GM23338 (cell line): ENCODE measurements around the gene NMRK2. TPM values are rescaled to one million over a fixed set of nuclear protein-coding genes. Genes with fewer than 3 reads are reported as not detected.

Experiments used
- ATAC-seq: fragments of 200-7000 bp; cut with Tn5 transposase; 3 replicates; pipeline ENCODE4 v1.9.1; 2020
- DNase-seq: peaks from one replicate; pipeline ENCODE4 v3.0.0-alpha.2; 2015; ENCODE audit warnings: low spot score
- H2AFZ ChIP-seq: fragments of 200-600 bp; sonication (generic); 2 replicates; pipeline ENCODE4 v1.8.0; 2016; ENCODE audit warnings: antibody characterized with exemption, mild to moderate bottlenecking, moderate library complexity
- H3F3A ChIP-seq: fragments of 200-600 bp; sonication (generic); replicated peaks from 2 replicates; pipeline ENCODE4 v1.8.0; 2017; ENCODE audit warnings: antibody characterized with exemption, mixed run types, low read depth
- H3K27ac ChIP-seq: fragments of 200-600 bp; sonication (generic); 2 replicates; pipeline ENCODE4 v1.6.1; 2016; ENCODE audit warnings: low read depth
- H3K27me3 ChIP-seq: fragments of 200-600 bp; sonication (generic); 2 replicates; pipeline ENCODE4 v1.8.0; 2016; ENCODE audit warnings: mild to moderate bottlenecking, mixed run types, moderate library complexity; ENCODE audit not compliant: insufficient read depth
- H3K36me3 ChIP-seq: fragments of 200-600 bp; sonication (generic); 2 replicates; pipeline ENCODE4 v1.8.0; 2016; ENCODE audit warnings: mild to moderate bottlenecking; ENCODE audit not compliant: insufficient read depth
- H3K4me1 ChIP-seq: fragments of 200-600 bp; sonication (generic); 2 replicates; pipeline ENCODE4 v1.8.0; 2016; ENCODE audit warnings: mild to moderate bottlenecking, moderate library complexity; ENCODE audit not compliant: insufficient read depth
- H3K4me2 ChIP-seq: fragments of 200-600 bp; sonication (generic); 2 replicates; pipeline ENCODE4 v1.7.1; 2017; ENCODE audit warnings: mixed run types
- H3K4me3 ChIP-seq: fragments of 200-600 bp; sonication (generic); 2 replicates; pipeline ENCODE4 v1.6.1; 2016; ENCODE audit warnings: mixed run types
- H3K79me2 ChIP-seq: fragments of 200-600 bp; sonication (generic); replicated peaks from 2 replicates; pipeline ENCODE4 v1.8.0; 2017; ENCODE audit warnings: mild to moderate bottlenecking; ENCODE audit not compliant: insufficient read depth
- H3K9me2 ChIP-seq: fragments of 200-600 bp; sonication (generic); 2 replicates; pipeline ENCODE4 v1.8.0; 2017; ENCODE audit not compliant: insufficient read depth
- H4K20me1 ChIP-seq: fragments of 200-600 bp; sonication (generic); replicated peaks from 2 replicates; pipeline ENCODE4 v1.8.0; 2017; ENCODE audit warnings: mild to moderate bottlenecking; ENCODE audit not compliant: insufficient read depth
- H3K27ac Mint-ChIP-seq: 2 replicates; pipeline ENCODE4 v1.8.0; 2020; ENCODE audit warnings: inconsistent platforms, mild to moderate bottlenecking, moderate library complexity, mixed read lengths
- H3K27me3 Mint-ChIP-seq: 3 replicates; pipeline ENCODE4 v1.8.0; 2022; ENCODE audit warnings: low read depth, mild to moderate bottlenecking, moderate library complexity, mixed read lengths, inconsistent platforms; ENCODE audit not compliant: insufficient read depth, poor library complexity
- H3K36me3 Mint-ChIP-seq: 3 replicates; pipeline ENCODE4 v1.8.0; 2021; ENCODE audit warnings: low read depth, mild to moderate bottlenecking, inconsistent platforms, moderate library complexity, mixed read lengths
- H3K4me1 Mint-ChIP-seq: 3 replicates; pipeline ENCODE4 v1.8.0; 2020; ENCODE audit warnings: mild to moderate bottlenecking, inconsistent platforms, mixed read lengths
- H3K4me3 Mint-ChIP-seq: 3 replicates; pipeline ENCODE4 v1.8.0; 2021; ENCODE audit warnings: moderate library complexity, mild to moderate bottlenecking, inconsistent platforms, mixed read lengths
- H3K9me3 Mint-ChIP-seq: 3 replicates; pipeline ENCODE4 v1.8.0; 2020; ENCODE audit warnings: moderate library complexity, mild to moderate bottlenecking, inconsistent platforms, mixed read lengths
- CREB1 ChIP-seq: fragments of 250-450 bp; sonication (Bioruptor Pico); IDR thresholded peaks from 2 replicates; pipeline ENCODE4 v1.5.0; 2020; ENCODE audit warnings: low read depth, mild to moderate bottlenecking, moderate library complexity
- CTCF ChIP-seq, 2 experiments: fragments of 200-600 bp in 1 of 2; sonication (generic) in 1 of 2; conservative IDR thresholded peaks; 2 replicates each; pipeline versions ENCODE4 v1.5.1 to v1.6.1; 2016 to 2017; ENCODE audit warnings: antibody characterized with exemption in 2 of 2, low read depth in 2 of 2, mild to moderate bottlenecking in 2 of 2, moderate library complexity in 1 of 2
- ETS1 ChIP-seq: IDR thresholded peaks from 2 replicates; pipeline ENCODE4 v1.6.1; 2016; ENCODE audit warnings: antibody characterized with exemption
- EZH2 ChIP-seq: fragments of 200-600 bp; sonication (generic); IDR thresholded peaks from one replicate; pipeline ENCODE4 v1.8.0; 2017; ENCODE audit warnings: antibody characterized with exemption, mild to moderate bottlenecking, low read depth; ENCODE audit not compliant: unreplicated experiment
- EZH2phosphoT487 ChIP-seq: fragments of 200-600 bp; sonication (generic); IDR thresholded peaks from one replicate; pipeline ENCODE4 v1.8.1; 2018; ENCODE audit warnings: antibody characterized with exemption; ENCODE audit not compliant: unreplicated experiment
- JUNB ChIP-seq: IDR thresholded peaks from one replicate; pipeline ENCODE4 v1.6.1; 2016; ENCODE audit warnings: antibody characterized with exemption; ENCODE audit not compliant: unreplicated experiment
- NANOG ChIP-seq: IDR thresholded peaks from 2 replicates; pipeline ENCODE4 v1.6.1; 2016; ENCODE audit warnings: antibody characterized with exemption, borderline replicate concordance
- POLR2AphosphoS5 ChIP-seq: IDR thresholded peaks from 2 replicates; pipeline ENCODE4 v1.6.1; 2016; ENCODE audit warnings: antibody characterized with exemption, low read depth
- REST ChIP-seq: IDR thresholded peaks from one replicate; pipeline ENCODE4 v1.6.1; 2018; ENCODE audit warnings: antibody characterized with exemption; ENCODE audit not compliant: unreplicated experiment
- STAT1 ChIP-seq: IDR thresholded peaks from one replicate; pipeline ENCODE4 v1.6.1; 2016; ENCODE audit warnings: antibody characterized with exemption; ENCODE audit not compliant: unreplicated experiment
- ZNF114 ChIP-seq: fragments of 250-450 bp; sonication (Bioruptor Pico); IDR thresholded peaks from 2 replicates; pipeline ENCODE4 v1.5.0; 2020; ENCODE audit warnings: mild to moderate bottlenecking, moderate library complexity
- ZNF331 ChIP-seq: fragments of 250-450 bp; sonication (Bioruptor Pico); IDR thresholded peaks from 2 replicates; pipeline ENCODE4 v1.5.0; 2020; ENCODE audit warnings: low read depth, mild to moderate bottlenecking, moderate library complexity
- ZNF462 ChIP-seq: fragments of 250-450 bp; sonication (Bioruptor Pico); IDR thresholded peaks from 2 replicates; pipeline ENCODE4 v1.5.0; 2020; ENCODE audit warnings: mild to moderate bottlenecking, moderate library complexity
- polyA plus RNA-seq: library from polyadenylated mRNA; unstranded; fragments of >200 nt; fragmentation: Nextera tagmentation; extraction: Ambion mirVana; gene quantifications from 2 replicates; pipeline ENCODE4 v1.2.1, GENCODE V29; 2016
- total RNA-seq: library from RNA; depleted of rRNA; stranded (reverse); fragments of >200 nt; shearing (Covaris generic); gene quantifications from 2 replicates; pipeline ENCODE4 v1.2.3, GENCODE V29; 2014

The NMRK2 gene
- total and polyA plus RNA-seq, 2 experiments from 2014 or later, result 55.9 to 65.3 TPM

- Mint-ChIP-seq H3K4me1 (peaks cover 37% of the 10 kb centered on the region), H3K36me3 (peaks cover 59% of the 10 kb centered on the region), H3K9me3 (peaks cover 15% of the 10 kb centered on the region; the same call in 2 of the 3 replicates), H3K27me3 (peaks cover 49% of the 10 kb centered on the region), H3K4me3 (peak overlapping the region; percentile 98), H3K27ac (peak overlapping the region; percentile 99)
- TF ChIP-seq ZNF462 (CRISPR knock-in tag) (no peak), EZH2 (no peak), CTCF (conservative IDR thresholded peaks at IDR 0.05; ENCODE audit: low read depth in 2 of 2) (no peak), JUNB (no peak), ZNF114 (CRISPR knock-in tag) (no peak), NANOG (no peak), CREB1 (CRISPR knock-in tag) (no peak), ZNF331 (CRISPR knock-in tag) (no peak), ETS1 (no peak), STAT1 (no peak), EZH2phosphoT487 (no peak), REST (no peak), POLR2AphosphoS5 (no peak)
- no peak for DNase-seq
- Histone ChIP-seq H3K79me2 (peaks cover 58% of the 10 kb centered on the region), H3F3A (peaks cover 57% of the 10 kb centered on the region), H3K4me3 (peak overlapping the region; percentile 100), H3K4me2 (peak overlapping the region; percentile 100), H3K27ac (peak overlapping the region; percentile 95), H3K4me1 (peaks cover 20% of the 10 kb centered on the region), H3K27me3 (peaks cover 7% of the 10 kb centered on the region; the same call in 1 of the 2 replicates), H3K9me2 (no peaks in the 10 kb centered on the region), H4K20me1 (peaks cover 51% of the 10 kb centered on the region), H2AFZ (no peak overlapping the region), H3K36me3 (peaks cover 48% of the 10 kb centered on the region)
- ATAC-seq, result no peak
These were observed 51.7 kb downstream of the NMRK2 start for GRCh38 chr19:3984584-3984907.
